ENCODE measurements around the gene TOMT. TPM values are rescaled to one million over a fixed set of nuclear protein-coding genes. Genes with fewer than 3 reads are reported as not detected.

Gene TOMT
- total RNA-seq, 1 donor from 2014 or later, result not detected

- Histone ChIP-seq H3K79me2 (ENCODE audit: insufficient read depth, low read length) (no peaks in the 10 kb centered on the region), H3K4me2 (ENCODE audit: low read length) (no peak overlapping the region), H3K27me3 (ENCODE audit: insufficient read depth, low read length) (peaks cover 2% of the 10 kb centered on the region), H3K9ac (ENCODE audit: low read length) (no peak overlapping the region), H3K27ac (ENCODE audit: low read depth, low read length) (no peak overlapping the region), H4K20me1 (ENCODE audit: insufficient read depth, low read length) (no peaks in the 10 kb centered on the region), H2AFZ (ENCODE audit: low read depth, low read length) (no peak overlapping the region), H3K36me3 (ENCODE audit: insufficient read depth, low read length) (no peaks in the 10 kb centered on the region), H3K4me3 (ENCODE audit: insufficient read depth, low read depth, low read length) (no peak overlapping the region), H3K4me1 (ENCODE audit: insufficient read depth, low read length) (no peaks in the 10 kb centered on the region), H3K9me3 (ENCODE audit: insufficient read depth, low read depth, low read length) (no peaks in the 10 kb centered on the region)
- H3K9me3 Mint-ChIP-seq (ENCODE audit: unreplicated experiment), result no peaks in the 10 kb centered on the region
- peaks cover 17% of the 10 kb centered on the region for H3K27me3 Mint-ChIP-seq (ENCODE audit: low read depth, unreplicated experiment)
- no peak overlapping the region for H3K27ac Mint-ChIP-seq (ENCODE audit: unreplicated experiment)
- no peaks in the 10 kb centered on the region for H3K36me3 Mint-ChIP-seq (ENCODE audit: low read depth, unreplicated experiment)
- no peaks in the 10 kb centered on the region for H3K4me1 Mint-ChIP-seq (ENCODE audit: low read depth, unreplicated experiment)
- FAIRE-seq (no peak), DNase-seq (ENCODE audit: low read depth) (no peak)
- no peak overlapping the region for H3K4me3 Mint-ChIP-seq (ENCODE audit: unreplicated experiment)
- TF ChIP-seq EZH2 (IDR thresholded peaks at IDR 0.05; ENCODE audit: insufficient read depth, low read length), result no peak
- no peak for TF ChIP-seq CTCF (IDR thresholded peaks at IDR 0.05; ENCODE audit: insufficient read depth, low read depth, low read length)
These were observed 49.1 kb downstream of the TOMT start for GRCh38 chr11:72154816-72155215.

- Histone ChIP-seq H2AFZ (ENCODE audit: low read depth, low read length) (no peak overlapping the region), H3K4me1 (ENCODE audit: insufficient read depth, low read length) (no peaks in the 10 kb centered on the region), H3K4me2 (ENCODE audit: low read length) (no peak overlapping the region), H3K27me3 (ENCODE audit: insufficient read depth, low read length) (peaks cover 4% of the 10 kb centered on the region), H4K20me1 (ENCODE audit: insufficient read depth, low read length) (no peaks in the 10 kb centered on the region), H3K36me3 (ENCODE audit: insufficient read depth, low read length) (no peaks in the 10 kb centered on the region), H3K9me3 (ENCODE audit: insufficient read depth, low read depth, low read length) (no peaks in the 10 kb centered on the region), H3K9ac (ENCODE audit: low read length) (no peak overlapping the region), H3K27ac (ENCODE audit: low read depth, low read length) (no peak overlapping the region), H3K4me3 (ENCODE audit: insufficient read depth, low read depth, low read length) (no peak overlapping the region), H3K79me2 (ENCODE audit: insufficient read depth, low read length) (no peaks in the 10 kb centered on the region)
- Mint-ChIP-seq H3K4me1 (ENCODE audit: low read depth, unreplicated experiment) (no peaks in the 10 kb centered on the region), H3K27ac (ENCODE audit: unreplicated experiment) (no peak overlapping the region), H3K36me3 (ENCODE audit: low read depth, unreplicated experiment) (no peaks in the 10 kb centered on the region), H3K27me3 (ENCODE audit: low read depth, unreplicated experiment) (peaks cover 17% of the 10 kb centered on the region), H3K4me3 (ENCODE audit: unreplicated experiment) (no peak overlapping the region), H3K9me3 (ENCODE audit: unreplicated experiment) (no peaks in the 10 kb centered on the region)
- no peak for TF ChIP-seq CTCF (IDR thresholded peaks at IDR 0.05; ENCODE audit: insufficient read depth, low read depth, low read length)
- no peak for TF ChIP-seq EZH2 (IDR thresholded peaks at IDR 0.05; ENCODE audit: insufficient read depth, low read length)
- no peak for DNase-seq (ENCODE audit: low read depth)
- FAIRE-seq, result no peak
These were observed 50.0 kb downstream of the TOMT start for GRCh38 chr11:72155751-72156150.

- Mint-ChIP-seq H3K27me3 (ENCODE audit: low read depth, unreplicated experiment) (peaks cover 17% of the 10 kb centered on the region), H3K9me3 (ENCODE audit: unreplicated experiment) (no peaks in the 10 kb centered on the region), H3K36me3 (ENCODE audit: low read depth, unreplicated experiment) (no peaks in the 10 kb centered on the region), H3K27ac (ENCODE audit: unreplicated experiment) (no peak overlapping the region), H3K4me1 (ENCODE audit: low read depth, unreplicated experiment) (no peaks in the 10 kb centered on the region), H3K4me3 (ENCODE audit: unreplicated experiment) (no peak overlapping the region)
- H2AFZ ChIP-seq (ENCODE audit: low read depth, low read length), result no peak overlapping the region
- FAIRE-seq, result no peak
- no peak overlapping the region for H3K4me2 ChIP-seq (ENCODE audit: low read length)
- DNase-seq (ENCODE audit: low read depth), result no peak
- H3K9ac ChIP-seq (ENCODE audit: low read length), result no peak overlapping the region
- TF ChIP-seq CTCF (IDR thresholded peaks at IDR 0.05; ENCODE audit: insufficient read depth, low read depth, low read length) (no peak), EZH2 (IDR thresholded peaks at IDR 0.05; ENCODE audit: insufficient read depth, low read length) (no peak)
- H3K27me3 ChIP-seq (ENCODE audit: insufficient read depth, low read length), result peaks cover 4% of the 10 kb centered on the region
- H3K4me1 ChIP-seq (ENCODE audit: insufficient read depth, low read length), result no peaks in the 10 kb centered on the region
- H3K36me3 ChIP-seq (ENCODE audit: insufficient read depth, low read length), result no peaks in the 10 kb centered on the region
- no peak overlapping the region for H3K4me3 ChIP-seq (ENCODE audit: insufficient read depth, low read depth, low read length)
- H3K9me3 ChIP-seq (ENCODE audit: insufficient read depth, low read depth, low read length), result no peaks in the 10 kb centered on the region
- no peaks in the 10 kb centered on the region for H3K79me2 ChIP-seq (ENCODE audit: insufficient read depth, low read length)
- no peak overlapping the region for H3K27ac ChIP-seq (ENCODE audit: low read depth, low read length)
- H4K20me1 ChIP-seq (ENCODE audit: insufficient read depth, low read length), result no peaks in the 10 kb centered on the region
These were observed 51.4 kb downstream of the TOMT start for GRCh38 chr11:72157131-72157530.

Small RNA genes within 50 kb of the gene (microRNA-seq; reads per million reads assigned to microRNA genes)
- gene MIR3165, result not detected

Other genes starting within 250 kb of the TOMT start
- not detected in 2 replicates for gene DEFB131B, start 227.5 kb upstream of the TOMT start, total RNA-seq
- 7.6 and 7.8 TPM in 2 replicates for gene XNDC1N, start 177.3 kb upstream of the TOMT start, total RNA-seq
- gene RNF121, start 176.9 kb upstream of the TOMT start, total RNA-seq, result 62.3 and 73.4 TPM in 2 replicates
- 14.1 and 15.2 TPM in 2 replicates for gene IL18BP, start 107.0 kb upstream of the TOMT start, total RNA-seq
- 99.3 and 111 TPM in 2 replicates for gene NUMA1, start 25.4 kb upstream of the TOMT start, total RNA-seq
- 4.2 and 4.4 TPM in 2 replicates for gene LRRC51, start 25.1 kb upstream of the TOMT start, total RNA-seq
- gene LAMTOR1, start 2.6 kb upstream of the TOMT start, total RNA-seq, result 63.8 and 65.8 TPM in 2 replicates
- 36.1 and 39.0 TPM in 2 replicates for gene ANAPC15, start 6.8 kb downstream of the TOMT start, total RNA-seq
- gene FOLR3, start 29.8 kb downstream of the TOMT start, total RNA-seq, result not detected in 2 replicates
- gene FOLR1, start 86.2 kb downstream of the TOMT start, total RNA-seq, result 3.2 and 3.6 TPM in 2 replicates
- not detected in 2 replicates for gene FOLR2, start 110.9 kb downstream of the TOMT start, total RNA-seq
- 274 and 276 TPM in 2 replicates for gene INPPL1, start 118.8 kb downstream of the TOMT start, total RNA-seq
- gene PHOX2A, start 138.3 kb downstream of the TOMT start, total RNA-seq, result 0.36 TPM in 1 of 2 replicates, not detected in the other

Measured in astrocyte (in vitro differentiated cells and primary cell).